Neutrophil (primary cell): ENCODE data around the gene KDM1B.

ENCODE experiments used
- H3K27ac ChIP-seq: fragments of 200-600 bp; sonication (generic); 2 replicates; pipeline ENCODE4 v1.5.1; 2016; ENCODE audit warnings: mild to moderate bottlenecking, moderate library complexity
- H3K27me3 ChIP-seq: fragments of 200-600 bp; sonication (generic); 2 replicates; pipeline ENCODE4 v1.6.0; 2016; ENCODE audit warnings: mild to moderate bottlenecking
- H3K36me3 ChIP-seq: fragments of 200-600 bp; sonication (generic); 2 replicates; pipeline ENCODE4 v1.5.1; 2017
- H3K4me1 ChIP-seq, 2 experiments: fragments of 200-600 bp in 1 of 2; sonication (generic) in 1 of 2; 1 replicate in 1 of 2; 2 replicates in 1 of 2; pipeline versions ENCODE4 v1.5.1 to v1.6.1; 2013 to 2016; ENCODE audit warnings: low read depth in 1 of 2, low read length in 1 of 2, mild to moderate bottlenecking in 1 of 2, moderate library complexity in 1 of 2; ENCODE audit not compliant: control insufficient read depth in 1 of 2, insufficient read depth in 1 of 2
- H3K4me3 ChIP-seq, 2 experiments: fragments of 200-600 bp in 1 of 2; sonication (generic) in 1 of 2; 1 replicate in 1 of 2; 2 replicates in 1 of 2; pipeline ENCODE4 v1.5.1; 2013 to 2016; ENCODE audit warnings: low read depth in 1 of 2, low read length in 1 of 2, mild to moderate bottlenecking in 1 of 2, moderate library complexity in 1 of 2
- H3K9me3 ChIP-seq: fragments of 200-600 bp; sonication (generic); 2 replicates; pipeline ENCODE4 v1.5.1; 2016
- TF ChIP-seq, protein P1 (sequence below): fragments of 200-600 bp; sonication (generic); IDR thresholded peaks from 2 replicates; pipeline ENCODE4 v1.5.1; 2016; ENCODE audit warnings: antibody characterized with exemption

KDM1B gene

DNA sequence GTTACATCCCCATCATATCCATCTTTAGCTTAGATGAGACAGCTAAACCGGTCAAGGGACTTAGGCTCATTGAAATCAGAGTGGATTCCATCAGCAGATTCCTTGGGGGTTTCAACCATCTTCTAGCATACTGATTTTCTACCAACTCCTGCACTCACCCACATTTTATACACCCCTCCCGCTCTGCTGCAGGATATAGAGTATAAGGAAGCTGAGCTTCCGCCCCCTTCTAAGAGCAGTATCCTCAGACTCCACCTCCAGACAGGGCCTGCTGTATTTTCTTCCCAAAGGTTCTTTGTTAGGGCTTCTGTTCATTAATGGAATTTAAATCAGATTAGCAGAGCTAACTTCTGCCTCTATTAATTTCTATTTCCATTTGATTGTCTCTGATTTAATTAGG lies 22.9 kb upstream of the KDM1B start:
- H3K36me3 ChIP-seq, result peaks cover 60% of the 10 kb centered on the region
- TF ChIP-seq, protein P1, sequence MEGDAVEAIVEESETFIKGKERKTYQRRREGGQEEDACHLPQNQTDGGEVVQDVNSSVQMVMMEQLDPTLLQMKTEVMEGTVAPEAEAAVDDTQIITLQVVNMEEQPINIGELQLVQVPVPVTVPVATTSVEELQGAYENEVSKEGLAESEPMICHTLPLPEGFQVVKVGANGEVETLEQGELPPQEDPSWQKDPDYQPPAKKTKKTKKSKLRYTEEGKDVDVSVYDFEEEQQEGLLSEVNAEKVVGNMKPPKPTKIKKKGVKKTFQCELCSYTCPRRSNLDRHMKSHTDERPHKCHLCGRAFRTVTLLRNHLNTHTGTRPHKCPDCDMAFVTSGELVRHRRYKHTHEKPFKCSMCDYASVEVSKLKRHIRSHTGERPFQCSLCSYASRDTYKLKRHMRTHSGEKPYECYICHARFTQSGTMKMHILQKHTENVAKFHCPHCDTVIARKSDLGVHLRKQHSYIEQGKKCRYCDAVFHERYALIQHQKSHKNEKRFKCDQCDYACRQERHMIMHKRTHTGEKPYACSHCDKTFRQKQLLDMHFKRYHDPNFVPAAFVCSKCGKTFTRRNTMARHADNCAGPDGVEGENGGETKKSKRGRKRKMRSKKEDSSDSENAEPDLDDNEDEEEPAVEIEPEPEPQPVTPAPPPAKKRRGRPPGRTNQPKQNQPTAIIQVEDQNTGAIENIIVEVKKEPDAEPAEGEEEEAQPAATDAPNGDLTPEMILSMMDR, result no peak
- H3K27ac ChIP-seq, result no peak overlapping the region
- H3K9me3 ChIP-seq, result no peaks in the 10 kb centered on the region
- H3K4me3 ChIP-seq, result no peak overlapping the region
- H3K4me1 ChIP-seq, result no peaks in the 10 kb centered on the region
- no peaks in the 10 kb centered on the region for H3K27me3 ChIP-seq

- H3K27ac ChIP-seq, result no peak overlapping the region
- H3K4me3 ChIP-seq, result no peak overlapping the region
- H3K9me3 ChIP-seq, result no peaks in the 10 kb centered on the region
- TF ChIP-seq, protein P1, result no peak
- peaks cover 72% of the 10 kb centered on the region for H3K36me3 ChIP-seq
- H3K27me3 ChIP-seq, result no peaks in the 10 kb centered on the region
- no peaks in the 10 kb centered on the region for H3K4me1 ChIP-seq
Measured at GRCh38 chr6:18135171-18135570, 20.1 kb upstream of the KDM1B start.

DNA sequence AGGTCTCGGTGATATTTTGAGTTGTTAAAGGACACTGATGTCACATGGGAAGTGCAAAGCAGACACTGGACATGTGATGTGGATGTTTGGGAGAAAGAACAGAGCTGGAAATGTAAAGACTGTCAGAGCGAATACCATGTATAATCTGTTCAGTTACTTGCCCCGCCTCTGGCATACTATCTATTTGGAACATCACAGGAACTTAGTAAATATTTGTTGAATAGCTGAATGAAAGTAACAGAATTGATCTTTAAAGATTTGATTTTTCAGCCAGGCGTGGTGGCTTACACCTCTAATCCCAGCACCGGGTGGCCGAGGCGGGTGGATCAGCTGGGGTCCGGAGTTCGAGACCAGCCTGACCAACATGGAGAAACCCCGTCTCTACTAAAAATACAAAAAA lies 19.0 kb upstream of the KDM1B start:
- TF ChIP-seq, protein P1, result no peak
- Histone ChIP-seq H3K36me3 (peaks cover 69% of the 10 kb centered on the region), H3K4me3 (no peak overlapping the region), H3K27ac (no peak overlapping the region), H3K4me1 (no peaks in the 10 kb centered on the region), H3K9me3 (no peaks in the 10 kb centered on the region), H3K27me3 (no peaks in the 10 kb centered on the region)

DNA sequence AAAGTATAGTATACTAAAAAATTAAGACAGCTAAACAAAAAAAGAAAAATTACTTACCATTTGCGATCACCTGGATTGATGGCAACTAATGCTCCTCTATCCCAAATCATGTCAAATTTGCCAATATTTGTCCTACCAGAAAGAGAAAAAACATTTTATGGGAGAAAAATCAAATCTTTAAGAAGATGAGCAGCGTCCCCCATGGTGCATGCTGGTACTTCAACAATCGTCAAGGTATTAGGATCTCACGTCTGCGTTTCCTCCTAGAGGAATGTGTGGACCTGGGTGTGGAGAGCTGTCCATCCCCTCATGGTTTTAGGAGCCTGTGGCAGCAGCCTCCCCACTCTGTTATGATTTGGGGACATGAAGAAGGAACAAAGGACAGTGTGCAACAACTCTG lies 16.3 kb upstream of the KDM1B start:
- no peak overlapping the region for H3K27ac ChIP-seq
- no peaks in the 10 kb centered on the region for H3K9me3 ChIP-seq
- TF ChIP-seq, protein P1, result no peak
- H3K36me3 ChIP-seq, result peaks cover 74% of the 10 kb centered on the region
- no peaks in the 10 kb centered on the region for H3K4me1 ChIP-seq
- no peaks in the 10 kb centered on the region for H3K27me3 ChIP-seq
- no peak overlapping the region for H3K4me3 ChIP-seq

DNA sequence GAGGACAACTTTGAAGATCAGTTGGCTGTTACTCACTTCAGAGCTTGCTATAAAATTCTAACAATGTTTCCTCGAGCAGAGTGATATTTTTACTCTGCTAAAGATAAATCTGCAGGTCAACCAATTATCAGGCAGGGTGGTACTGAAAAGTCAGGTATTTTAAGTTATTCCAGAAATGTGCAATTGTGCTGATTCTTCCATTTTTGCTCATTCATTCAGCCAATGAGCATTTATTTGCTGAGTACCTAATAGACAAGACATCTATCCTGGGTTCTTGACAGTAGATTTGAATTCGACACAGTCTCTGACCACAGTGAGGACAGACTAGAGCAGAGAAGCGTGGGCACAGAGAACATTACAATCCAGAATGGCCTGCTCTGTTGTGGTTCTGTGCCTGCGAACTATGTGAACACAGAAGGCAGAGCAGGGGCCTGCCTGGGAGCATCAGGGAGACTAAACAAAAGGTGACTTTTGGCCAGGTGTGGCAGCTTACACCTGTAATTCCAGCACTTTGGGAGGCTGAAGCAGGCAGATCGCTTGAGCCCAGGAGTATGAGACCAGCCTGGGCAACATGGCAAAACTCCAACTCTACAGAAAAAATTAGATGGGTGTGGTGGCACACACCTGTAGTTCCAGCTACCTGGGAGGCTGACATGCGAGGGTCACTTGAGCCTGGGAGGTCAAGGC lies 15.1 kb upstream of the KDM1B start:
- TF ChIP-seq, protein P1, result no peak
- Histone ChIP-seq H3K27ac (no peak overlapping the region), H3K27me3 (no peaks in the 10 kb centered on the region), H3K36me3 (peaks cover 71% of the 10 kb centered on the region), H3K4me1 (no peaks in the 10 kb centered on the region), H3K4me3 (no peak overlapping the region), H3K9me3 (no peaks in the 10 kb centered on the region)
